SK-N-SH (cell line): Measurements from ENCODE around the gene GCH1. TPM values are rescaled to one million over a fixed set of nuclear protein-coding genes. Genes with fewer than 3 reads are reported as not detected.
A peak's percentile ranks its signal among the peaks of the same experiment; 100 is the strongest.

Source experiments
- CTCF ChIA-PET: fragments of 300-600, 350-600 bp; formaldehyde crosslinking; extraction: SDS; loops from one replicate; lab custom pipeline; 2021; lab: Yijun Ruan, JAX
- POLR2A ChIA-PET: fragments of 350-600 bp; sonication (Branson Sonifier 250); formaldehyde crosslinking; extraction: SDS; loops from one replicate; lab custom pipeline; 2020; ENCODE audit warnings: antibody characterized with exemption, inconsistent platforms; lab: Yijun Ruan, JAX
- DNase-seq: peaks from one replicate; pipeline ENCODE4 v3.0.0; 2012
- H2AFZ ChIP-seq: fragments of 200-600 bp; sonication (generic); 2 replicates; pipeline ENCODE4 v1.8.1; 2016; ENCODE audit warnings: antibody characterized with exemption, mild to moderate bottlenecking, low read depth
- H3F3A ChIP-seq: fragments of 200-600 bp; sonication (generic); replicated peaks from 2 replicates; pipeline ENCODE3; 2016; ENCODE audit warnings: antibody characterized with exemption, mild to moderate bottlenecking; ENCODE audit not compliant: insufficient read depth
- H3K27ac ChIP-seq, 2 experiments: fragments of 200-500 bp in 1 of 2; fragments of 200-600 bp in 1 of 2; sonication (Bioruptor generic) in 1 of 2; sonication (generic), shearing (Covaris generic) in 1 of 2; 2 replicates each; pipeline versions ENCODE4 v1.5.1 to v1.6.1; 2014 to 2016; ENCODE audit warnings: low read depth in 2 of 2, inconsistent platforms in 1 of 2, low read length in 1 of 2, mild to moderate bottlenecking in 1 of 2, mixed read lengths in 1 of 2
- H3K27me3 ChIP-seq: fragments of 200-600 bp; sonication (generic), shearing (Covaris generic); 2 replicates; pipeline ENCODE4 v1.6.1; 2016; ENCODE audit warnings: mixed run types; ENCODE audit not compliant: insufficient read depth
- H3K36me3 ChIP-seq, 2 experiments: fragments of 200-500 bp in 1 of 2; fragments of 200-600 bp in 1 of 2; sonication (Bioruptor generic) in 1 of 2; sonication (generic) in 1 of 2; replicated peaks in 1 of 2; 2 replicates each; pipeline versions ENCODE3 to v1.5.1; 2014 to 2016; ENCODE audit warnings: low read length in 1 of 2, mild to moderate bottlenecking in 1 of 2; ENCODE audit not compliant: insufficient read depth in 2 of 2, control insufficient read depth in 1 of 2
- H3K4me1 ChIP-seq, 2 experiments: fragments of 200-500 bp in 1 of 2; fragments of 200-600 bp in 1 of 2; sonication (Bioruptor generic) in 1 of 2; sonication (generic), shearing (Covaris generic) in 1 of 2; 2 replicates each; pipeline versions ENCODE4 v1.5.1 to v1.6.1; 2014 to 2016; ENCODE audit warnings: low read depth in 1 of 2, low read length in 1 of 2, mixed run types in 1 of 2; ENCODE audit not compliant: insufficient read depth in 2 of 2, control insufficient read depth in 1 of 2
- H3K4me2 ChIP-seq: fragments of 200-600 bp; sonication (generic), shearing (Covaris generic); 2 replicates; pipeline ENCODE4 v1.6.1; 2017; ENCODE audit warnings: mixed run types
- H3K4me3 ChIP-seq, 2 experiments: fragments of 200-500 bp in 1 of 2; fragments of 200-600 bp in 1 of 2; sonication (Bioruptor generic) in 1 of 2; sonication (generic), shearing (Covaris generic) in 1 of 2; 2 replicates each; pipeline versions ENCODE4 v1.5.1 to v1.8.1; 2014 to 2016; ENCODE audit warnings: low read depth in 2 of 2, inconsistent platforms in 1 of 2, low read length in 1 of 2, mild to moderate bottlenecking in 1 of 2, mixed read lengths in 1 of 2, moderate library complexity in 1 of 2
- H3K79me2 ChIP-seq: fragments of 200-600 bp; sonication (generic); 2 replicates; pipeline ENCODE4 v1.8.1; 2017; ENCODE audit warnings: mild to moderate bottlenecking; ENCODE audit not compliant: insufficient read depth
- H3K9ac ChIP-seq: fragments of 200-600 bp; sonication (generic); 2 replicates; pipeline ENCODE4 v1.6.1; 2017; ENCODE audit warnings: mixed run types
- H3K9me2 ChIP-seq: fragments of 200-600 bp; sonication (generic); 2 replicates; pipeline ENCODE4 v1.6.1; 2017; ENCODE audit warnings: mixed run types
- H3K9me3 ChIP-seq: fragments of 200-600 bp; sonication (generic); 2 replicates; pipeline ENCODE4 v1.6.1; 2017; ENCODE audit warnings: mixed run types, mild to moderate bottlenecking, moderate library complexity
- H4K20me1 ChIP-seq: fragments of 200-600 bp; sonication (generic); 2 replicates; pipeline ENCODE4 v1.6.1; 2017; ENCODE audit warnings: mild to moderate bottlenecking, mixed run types; ENCODE audit not compliant: insufficient read depth
- ELF1 ChIP-seq: IDR thresholded peaks from 2 replicates; pipeline ENCODE4 v1.4.0; 2012
- EZH2phosphoT487 ChIP-seq: fragments of 200-600 bp; sonication (generic); IDR thresholded peaks from 2 replicates; pipeline ENCODE4 v1.6.1; 2017; ENCODE audit warnings: low read depth, mixed run types, mild to moderate bottlenecking, antibody characterized with exemption, moderate library complexity, borderline replicate concordance
- FOXJ3 ChIP-seq: sonication (generic); formaldehyde crosslinking; IDR thresholded peaks from 2 replicates; pipeline ENCODE4 v1.5.1; 2020; ENCODE audit warnings: mild to moderate bottlenecking, missing genetic modification reagents
- FOXM1 ChIP-seq: IDR thresholded peaks from 2 replicates; pipeline ENCODE4 v1.4.0; 2012; ENCODE audit warnings: low read depth, mild to moderate bottlenecking
- GABPA ChIP-seq: IDR thresholded peaks from 2 replicates; pipeline ENCODE4 v1.4.0; 2012; ENCODE audit warnings: low read depth, mild to moderate bottlenecking
- GATA2 ChIP-seq: sonication (generic); formaldehyde crosslinking; IDR thresholded peaks from 2 replicates; pipeline ENCODE4 v1.5.0; 2020; ENCODE audit warnings: mild to moderate bottlenecking, missing genetic modification reagents
- MAX ChIP-seq: IDR thresholded peaks from 2 replicates; pipeline ENCODE4 v1.4.0; 2012; ENCODE audit warnings: low read depth
- MEF2A ChIP-seq: IDR thresholded peaks from 2 replicates; pipeline ENCODE4 v1.4.0; 2012; ENCODE audit warnings: low read depth, borderline replicate concordance
- MXI1 ChIP-seq: IDR thresholded peaks from 2 replicates; pipeline ENCODE4 v1.6.1; 2012; ENCODE audit warnings: mild to moderate bottlenecking, low read depth, low read length, improper control_type of control experiment
- NRF1 ChIP-seq: IDR thresholded peaks from 2 replicates; pipeline ENCODE4 v1.6.1; 2012; ENCODE audit warnings: low read depth, mild to moderate bottlenecking, low read length
- PBX3 ChIP-seq: IDR thresholded peaks from 2 replicates; pipeline ENCODE4; 2012
- RAD21 ChIP-seq: IDR thresholded peaks from 2 replicates; pipeline ENCODE4 v1.6.1; 2012; ENCODE audit warnings: mild to moderate bottlenecking, low read length
- REST ChIP-seq: IDR thresholded peaks from 2 replicates; pipeline ENCODE4 v1.6.1; 2012; ENCODE audit warnings: mild to moderate bottlenecking, low read depth, low read length, moderate library complexity
- RFX5 ChIP-seq: IDR thresholded peaks from 2 replicates; pipeline ENCODE4 v1.6.1; 2012; ENCODE audit warnings: mild to moderate bottlenecking, improper control_type of control experiment, low read length
- TAF1 ChIP-seq: IDR thresholded peaks from 2 replicates; pipeline ENCODE4 v1.6.1; 2012; ENCODE audit warnings: low read depth, mild to moderate bottlenecking, low read length, moderate library complexity, borderline replicate concordance
- TCF12 ChIP-seq: IDR thresholded peaks from 2 replicates; pipeline ENCODE4 v1.4.0; 2012
- YY1 ChIP-seq: IDR thresholded peaks from 2 replicates; pipeline ENCODE4 v1.4.0; 2012; ENCODE audit warnings: low read depth, mild to moderate bottlenecking
- WGBS: methylation state at CpG from one replicate; pipeline ENCODE4 v1.1.6; 2017; ENCODE audit warnings: low lambda C conversion rate; 5-methylcytosine and 5-hydroxymethylcytosine counted together
- polyA plus RNA-seq, 3 experiments: library from polyadenylated mRNA; depleted of rRNA; stranded (reverse); fragments of >200 nt; gene quantifications; 2 replicates each; pipeline ENCODE4 v1.2.3, GENCODE V29; 2012

GCH1 gene
- polyA plus RNA-seq, 1 of the 3 experiments (the other 2 are of a cell fraction): 2.2 TPM

GRCh38 chr14:54867011-54867410 is 35.6 kb downstream of the GCH1 start:
- ChIA-PET CTCF (interaction anchor here (0.9 to 2.4 kb wide), 7 partner anchors 13 to 301 kb away, joined by 3 to 10 read pairs (median 3); no protein-coding TSS in a partner anchor), POLR2A (interaction anchor here (1.9 kb wide), 2 partner anchors 49 to 59 kb away, joined by 6 to 12 read pairs; no protein-coding TSS in a partner anchor)
- no peaks in the 10 kb centered on the region for H3K36me3 ChIP-seq
- 51% methylated on average over 3 of the region's 3 CpGs for WGBS
- TF ChIP-seq RAD21: no peak
- no peak for TF ChIP-seq FOXM1
- TF ChIP-seq NRF1: no peak
- TF ChIP-seq TCF12: peak; percentile 43; the same call in 1 of the 2 replicates
- 0 out of 2 replicates have a peak, but pooled peaks have one; percentile 23 for TF ChIP-seq MXI1
- TF ChIP-seq GATA2 (CRISPR knock-in tag): no peak
- no peaks in the 10 kb centered on the region for H4K20me1 ChIP-seq
- H3K9ac ChIP-seq: no peak overlapping the region
- H3K27me3 ChIP-seq: no peaks in the 10 kb centered on the region
- peak overlapping the region in 1 of 2 experiments; percentile 77; a peak in 3 of 4 replicates for H3K27ac ChIP-seq
- no peak overlapping the region for H3K4me3 ChIP-seq
- H3K9me3 ChIP-seq: no peaks in the 10 kb centered on the region
- DNase-seq: peak; percentile 45
- H3F3A ChIP-seq: no peaks in the 10 kb centered on the region
- no peaks in the 10 kb centered on the region for H3K9me2 ChIP-seq
- no peak overlapping the region for H3K4me2 ChIP-seq
- H2AFZ ChIP-seq: no peak overlapping the region
- peaks cover 0 to 43% of the 10 kb centered on the region in 2 experiments; a peak in 2 of 4 replicates for H3K4me1 ChIP-seq
- no peaks in the 10 kb centered on the region for H3K79me2 ChIP-seq

- ChIA-PET POLR2A (interaction anchor here (1.9 kb wide), 1 partner anchor 58 kb away, joined by 12 read pairs; no protein-coding TSS in a partner anchor), CTCF (interaction anchor here (0.9 to 2.4 kb wide), 8 partner anchors 12 to 325 kb away, joined by 3 to 10 read pairs (median 4); no protein-coding TSS in a partner anchor)
- H3K4me3 ChIP-seq: no peak overlapping the region
- no peaks in the 10 kb centered on the region for H3K9me3 ChIP-seq
- H3K9me2 ChIP-seq: no peaks in the 10 kb centered on the region
- no peaks in the 10 kb centered on the region for H3K36me3 ChIP-seq
- H3F3A ChIP-seq: no peaks in the 10 kb centered on the region
- no peak for DNase-seq
- peak overlapping the region in 1 of 2 experiments; percentile 77; a peak in 3 of 4 replicates for H3K27ac ChIP-seq
- H2AFZ ChIP-seq: no peak overlapping the region
- H3K4me1 ChIP-seq: peaks cover 0 to 43% of the 10 kb centered on the region in 2 experiments; a peak in 2 of 4 replicates
- no peaks in the 10 kb centered on the region for H4K20me1 ChIP-seq
- no peak for TF ChIP-seq MEF2A
- no peak for TF ChIP-seq EZH2phosphoT487
- no peak for TF ChIP-seq GABPA
- TF ChIP-seq NRF1: no peak
- TF ChIP-seq FOXM1: no peak
- no peak for TF ChIP-seq PBX3
- no peak for TF ChIP-seq MAX
- TF ChIP-seq TAF1: no peak
- TF ChIP-seq GATA2 (CRISPR knock-in tag): no peak
- TF ChIP-seq FOXJ3 (CRISPR knock-in tag): no peak
- TF ChIP-seq REST: no peak
- TF ChIP-seq YY1: no peak
- no peak for TF ChIP-seq ELF1
- TF ChIP-seq RFX5: no peak
- H3K4me2 ChIP-seq: no peak overlapping the region
- no peaks in the 10 kb centered on the region for H3K27me3 ChIP-seq
- H3K9ac ChIP-seq: no peak overlapping the region
- H3K79me2 ChIP-seq: no peaks in the 10 kb centered on the region
- 65% methylated on average over 4 of the region's 4 CpGs for WGBS
These were observed 36.0 kb downstream of the GCH1 start for GRCh38 chr14:54866588-54866987.
